Kidney epithelial cell (primary cell): ENCODE measurements around the gene RSF1. TPM values are rescaled to one million over a fixed set of nuclear protein-coding genes. Genes with fewer than 3 reads are reported as not detected.

Experiments used
- DNase-seq: peaks from one replicate; pipeline ENCODE4 v3.0.0-alpha.2; 2010; ENCODE audit warnings: low read depth
- H3K27me3 ChIP-seq: 2 replicates; pipeline ENCODE4 v1.6.0; 2011; ENCODE audit warnings: low read length; ENCODE audit not compliant: control insufficient read depth, insufficient read depth
- H3K36me3 ChIP-seq: 2 replicates; pipeline ENCODE4 v1.5.1; 2011; ENCODE audit warnings: low read length; ENCODE audit not compliant: control insufficient read depth, insufficient read depth
- H3K4me3 ChIP-seq: 2 replicates; pipeline ENCODE4 v1.5.1; 2011; ENCODE audit warnings: low read depth, mild to moderate bottlenecking, control low read depth, low read length
- CTCF ChIP-seq: IDR thresholded peaks from 2 replicates; pipeline ENCODE4 v1.5.1; 2011; ENCODE audit warnings: mild to moderate bottlenecking, moderate library complexity, low read length, control low read depth, inconsistent platforms; ENCODE audit not compliant: insufficient read depth, poor library complexity, severe bottlenecking
- total RNA-seq: library from RNA; depleted of rRNA; stranded (reverse); fragments of >200 nt; gene quantifications from 2 replicates; pipeline ENCODE4 v1.2.3, GENCODE V29; 2015

RSF1 gene
- total RNA-seq, 1 donor from 2014 or later = 27.5 TPM

- Histone ChIP-seq H3K4me3 (no peak overlapping the region), H3K36me3 (no peaks in the 10 kb centered on the region), H3K27me3 (no peaks in the 10 kb centered on the region)
- TF ChIP-seq CTCF = no peak
- DNase-seq = no peak
Measured at GRCh38 chr11:77814848-77815247, 5.7 kb downstream of the RSF1 start.

- Histone ChIP-seq H3K27me3 (no peaks in the 10 kb centered on the region), H3K4me3 (no peak overlapping the region), H3K36me3 (no peaks in the 10 kb centered on the region)
- no peak for TF ChIP-seq CTCF
- DNase-seq = no peak
Measured at GRCh38 chr11:77813256-77813655, 7.3 kb downstream of the RSF1 start.

- DNase-seq = no peak
- Histone ChIP-seq H3K36me3 (no peaks in the 10 kb centered on the region), H3K4me3 (no peak overlapping the region), H3K27me3 (no peaks in the 10 kb centered on the region)
- TF ChIP-seq CTCF = no peak
Measured at GRCh38 chr11:77806993-77807392, 13.5 kb downstream of the RSF1 start.

- DNase-seq = no peak
- no peak overlapping the region for H3K4me3 ChIP-seq
- no peaks in the 10 kb centered on the region for H3K36me3 ChIP-seq
- no peak for TF ChIP-seq CTCF
- no peaks in the 10 kb centered on the region for H3K27me3 ChIP-seq
Measured at GRCh38 chr11:77806415-77806814, 14.1 kb downstream of the RSF1 start.

GRCh38 chr11:77801477-77801876 is 19.0 kb downstream of the RSF1 start:
- DNase-seq = no peak
- Histone ChIP-seq H3K27me3 (no peaks in the 10 kb centered on the region), H3K4me3 (no peak overlapping the region), H3K36me3 (no peaks in the 10 kb centered on the region)
- TF ChIP-seq CTCF = no peak

GRCh38 chr11:77800449-77800848 is 20.1 kb downstream of the RSF1 start:
- no peak for TF ChIP-seq CTCF

More at GRCh38 chr11:77800449-77800848, 20.1 kb downstream of the RSF1 start:
- Histone ChIP-seq H3K4me3 (no peak overlapping the region), H3K27me3 (no peaks in the 10 kb centered on the region), H3K36me3 (no peaks in the 10 kb centered on the region)
- DNase-seq = no peak
